ENCODE measurements around the gene CLCA1. TPM values are rescaled to one million over a fixed set of nuclear protein-coding genes. Genes with fewer than 3 reads are reported as not detected.

The CLCA1 gene
- total and polyA plus RNA-seq, 10 donors = 0.13 TPM; not detected in 9

- Histone ChIP-seq H3K9me3 (no peaks in the 10 kb centered on the region), H3K27ac (no peak overlapping the region), H3K27me3 (replicated peaks in 1 of 7) (no peaks in the 10 kb centered on the region), H3K4me1 (no peaks in the 10 kb centered on the region), H3K36me3 (no peaks in the 10 kb centered on the region), H3K4me3 (no peak overlapping the region)
- WGBS, 5 donors = 64 to 81% (median 76%) methylated on average over 2 of the region's 2 CpGs
- intact Hi-C loops (cut with DNase I; ENCODE audit: low total_unique reads) = no loop called here
- DNase-seq = no peak
- TF ChIP-seq CTCF (IDR thresholded peaks at IDR 0.05 in 8 of 11, conservative IDR thresholded peaks at IDR 0.05 in 3 of 11) = no peak
- TF ChIP-seq POLR2A (IDR thresholded peaks at IDR 0.05) = no peak
- no peak for TF ChIP-seq POLR2AphosphoS5 (IDR thresholded peaks at IDR 0.05)
Observed at GRCh38 chr1:86489242-86489878, 20.6 kb downstream of the CLCA1 start.

- intact Hi-C loops (cut with DNase I; ENCODE audit: low total_unique reads) = no loop called here
- no peaks in the 10 kb centered on the region for H3K27me3 ChIP-seq (replicated peaks in 1 of 7)
- 82 to 92% (median 90%) methylated on average over 2 of the region's 2 CpGs for WGBS, 5 donors
- H3K9me3 ChIP-seq = no peaks in the 10 kb centered on the region
- TF ChIP-seq CTCF (IDR thresholded peaks at IDR 0.05 in 8 of 11, conservative IDR thresholded peaks at IDR 0.05 in 3 of 11) (no peak), POLR2AphosphoS5 (IDR thresholded peaks at IDR 0.05) (no peak), POLR2A (IDR thresholded peaks at IDR 0.05) (no peak)
- H3K27ac ChIP-seq = no peak overlapping the region
- DNase-seq = no peak
- no peaks in the 10 kb centered on the region for H3K4me1 ChIP-seq
- H3K36me3 ChIP-seq = no peaks in the 10 kb centered on the region
- H3K4me3 ChIP-seq = no peak overlapping the region
Observed at GRCh38 chr1:86491171-86491950, 22.6 kb downstream of the CLCA1 start.

- intact Hi-C loops (cut with DNase I; ENCODE audit: low total_unique reads) = no loop called here
- no peaks in the 10 kb centered on the region for H3K27me3 ChIP-seq (replicated peaks in 1 of 7)
- H3K9me3 ChIP-seq = no peaks in the 10 kb centered on the region
- no peak overlapping the region for H3K4me3 ChIP-seq
- no peak overlapping the region for H3K27ac ChIP-seq
- TF ChIP-seq POLR2A (IDR thresholded peaks at IDR 0.05) (no peak), POLR2AphosphoS5 (IDR thresholded peaks at IDR 0.05) (no peak), CTCF (IDR thresholded peaks at IDR 0.05 in 8 of 11, conservative IDR thresholded peaks at IDR 0.05 in 3 of 11) (no peak)
- H3K4me1 ChIP-seq = peaks cover 0 to 16% (median 7%) of the 10 kb centered on the region in 6 donors
- WGBS, 5 donors = 40 to 52% (median 44%) methylated on average over 3 of the region's 3 CpGs
- no peak for DNase-seq
- H3K36me3 ChIP-seq = no peaks in the 10 kb centered on the region
Observed at GRCh38 chr1:86498281-86498680, 29.6 kb downstream of the CLCA1 start.

GRCh38 chr1:86499987-86500593, 31.4 kb downstream of the CLCA1 start:
- no peaks in the 10 kb centered on the region for H3K36me3 ChIP-seq
- peaks cover 0 to 32% (median 12%) of the 10 kb centered on the region in 6 donors for H3K4me1 ChIP-seq
- TF ChIP-seq POLR2A (IDR thresholded peaks at IDR 0.05) (no peak), CTCF (IDR thresholded peaks at IDR 0.05 in 8 of 11, conservative IDR thresholded peaks at IDR 0.05 in 3 of 11) (peak; percentile 68 to 90 (median 83))
- no peak for DNase-seq
- H3K27ac ChIP-seq = no peak overlapping the region
- no peak overlapping the region for H3K4me3 ChIP-seq
- intact Hi-C loops (cut with DNase I; ENCODE audit: low total_unique reads) = loop anchor here (10.0 kb wide), 2 partner anchors 125 to 185 kb away; no protein-coding TSS in a partner anchor
- H3K9me3 ChIP-seq = no peaks in the 10 kb centered on the region
- WGBS, 5 donors = 7 to 16% (median 10%) methylated on average over 3 of the region's 3 CpGs
- peaks cover 0 to 4% (median 0%) of the 10 kb centered on the region in 7 donors for H3K27me3 ChIP-seq (replicated peaks in 1 of 7)

Measured in spleen (tissue), 11 donors.